AG08396 (cell line): ENCODE measurements around the gene LENG9.

ENCODE experiments used
- DNase-seq: peaks from one replicate; pipeline ENCODE4 v3.0.0; 2012; ENCODE audit warnings: low spot score, mixed read lengths

LENG9 gene

DNA sequence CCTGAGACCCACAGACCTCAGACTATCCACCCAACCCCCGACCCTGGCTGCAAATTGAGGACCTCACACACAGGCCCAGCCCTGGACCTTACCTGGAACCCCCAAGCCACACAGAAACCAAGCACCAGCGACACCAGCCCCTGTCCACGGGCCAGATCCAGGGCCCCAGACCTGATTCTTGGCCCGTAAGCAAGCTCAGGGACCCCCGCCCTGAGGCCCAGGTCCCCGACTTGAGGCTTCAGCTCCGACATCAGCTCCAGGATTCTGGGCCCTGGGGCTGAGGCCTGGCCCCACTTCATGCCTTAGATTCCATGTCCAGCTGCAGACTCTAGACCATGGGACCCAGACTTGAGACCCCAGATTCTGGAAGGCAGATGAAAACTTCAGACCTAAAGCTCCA is 42.1 kb downstream of the LENG9 start:
- DNase-seq: no peak

DNA sequence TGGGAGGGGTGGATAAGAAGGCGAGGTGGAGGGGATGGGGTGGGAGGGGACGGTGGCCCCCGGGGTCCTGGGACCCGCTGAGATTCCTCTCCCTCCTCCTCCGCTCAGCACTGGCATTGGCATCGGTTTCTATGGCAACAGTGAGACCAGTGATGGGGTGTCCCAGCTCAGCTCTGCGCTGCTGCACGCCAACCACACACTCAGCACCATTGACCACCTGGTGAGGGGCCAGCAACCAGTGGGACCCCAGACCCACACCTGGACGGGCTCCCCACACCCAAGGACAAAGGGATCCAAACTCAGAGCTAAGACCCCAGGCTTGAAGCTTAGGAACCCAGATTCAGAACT is 42.4 kb downstream of the LENG9 start:
- no peak for DNase-seq

- no peak for DNase-seq
Observed at GRCh38 chr19:54420383-54421168, 43.0 kb downstream of the LENG9 start.

- DNase-seq: no peak
Observed at GRCh38 chr19:54420068-54420382, 43.6 kb downstream of the LENG9 start.

DNA sequence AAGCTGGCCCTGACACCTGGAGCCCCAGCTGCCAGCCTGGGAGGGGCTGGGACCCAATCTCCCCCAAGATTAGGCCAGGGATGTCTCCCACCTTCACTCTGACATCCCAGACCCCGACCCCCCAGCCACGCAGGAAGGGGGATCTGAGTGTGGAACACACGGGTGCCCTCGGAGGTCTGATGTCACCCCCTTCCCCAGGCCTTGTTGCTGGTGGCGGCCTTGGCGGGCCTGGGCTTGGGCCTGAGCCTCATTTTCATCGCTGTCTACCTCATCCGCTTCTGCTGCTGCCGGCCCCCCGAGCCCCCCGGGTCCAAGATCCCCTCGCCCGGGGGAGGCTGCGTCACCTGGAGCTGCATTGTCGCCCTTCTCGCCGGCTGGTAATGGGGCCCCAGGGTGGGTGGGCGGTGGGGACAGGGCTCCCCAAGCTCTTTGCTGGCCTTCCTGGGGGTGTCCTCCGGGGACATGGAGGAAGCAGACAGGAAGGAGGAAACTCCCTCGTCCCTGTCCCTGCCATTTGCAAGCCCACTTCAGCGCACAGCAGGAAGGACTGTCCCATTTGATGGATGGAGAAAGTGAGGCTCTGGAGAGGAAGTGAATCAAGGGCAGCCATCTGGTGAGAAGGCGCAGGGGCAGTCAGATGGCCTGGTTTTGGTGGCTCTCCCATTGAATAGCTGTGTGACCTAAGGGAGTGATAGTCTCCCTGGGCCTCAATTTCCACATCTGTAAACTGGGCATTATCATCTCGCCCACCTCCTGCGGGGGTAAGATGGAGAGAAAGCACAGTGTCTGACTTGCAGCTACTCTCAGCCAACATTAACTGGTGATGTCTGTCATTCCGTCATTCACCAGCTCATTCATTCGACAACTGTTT is 44.4 kb downstream of the LENG9 start:
- DNase-seq: no peak

- DNase-seq: no peak
Observed at GRCh38 chr19:54418030-54418929, 45.3 kb downstream of the LENG9 start.

GRCh38 chr19:54416695-54417491 is 46.7 kb downstream of the LENG9 start:
- no peak for DNase-seq

DNA sequence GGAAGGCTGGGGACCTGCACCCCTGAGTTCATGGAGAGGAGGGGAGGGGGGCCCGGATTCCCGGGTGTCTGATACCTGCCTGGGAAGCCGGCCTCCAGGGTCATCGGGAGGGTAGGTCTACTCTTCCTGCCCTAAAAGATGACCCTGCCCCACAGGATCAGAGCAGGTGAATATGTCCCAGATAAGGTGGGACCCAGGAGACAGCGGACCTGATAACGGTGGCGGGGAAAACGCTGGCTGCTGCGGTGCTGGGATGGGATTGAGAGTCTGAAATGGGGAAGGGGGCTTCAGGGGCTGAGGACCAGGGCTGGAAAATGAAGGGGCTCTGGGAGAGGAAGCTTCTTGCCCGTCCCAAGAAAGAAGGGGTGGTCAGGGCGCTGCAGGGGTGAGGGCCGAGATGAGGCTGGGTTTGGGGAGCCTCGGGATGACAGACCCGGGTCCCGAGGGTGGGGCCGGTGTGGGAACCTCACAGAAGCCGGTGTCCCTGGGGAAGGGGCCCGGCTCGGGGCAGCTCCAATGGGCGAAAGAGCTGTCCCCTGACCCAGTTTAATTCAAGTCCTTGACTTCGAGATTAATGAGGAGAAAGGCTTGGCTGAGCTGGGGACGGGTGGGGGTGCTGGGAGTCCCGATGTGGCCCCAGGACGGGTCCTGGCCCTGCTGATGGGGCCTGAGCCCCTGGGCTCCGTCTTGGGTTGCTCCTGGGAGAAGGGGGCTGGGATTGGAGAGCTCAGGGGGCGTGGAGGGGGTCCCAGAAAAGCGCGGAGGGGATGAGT is 47.5 kb downstream of the LENG9 start:
- DNase-seq: no peak

DNA sequence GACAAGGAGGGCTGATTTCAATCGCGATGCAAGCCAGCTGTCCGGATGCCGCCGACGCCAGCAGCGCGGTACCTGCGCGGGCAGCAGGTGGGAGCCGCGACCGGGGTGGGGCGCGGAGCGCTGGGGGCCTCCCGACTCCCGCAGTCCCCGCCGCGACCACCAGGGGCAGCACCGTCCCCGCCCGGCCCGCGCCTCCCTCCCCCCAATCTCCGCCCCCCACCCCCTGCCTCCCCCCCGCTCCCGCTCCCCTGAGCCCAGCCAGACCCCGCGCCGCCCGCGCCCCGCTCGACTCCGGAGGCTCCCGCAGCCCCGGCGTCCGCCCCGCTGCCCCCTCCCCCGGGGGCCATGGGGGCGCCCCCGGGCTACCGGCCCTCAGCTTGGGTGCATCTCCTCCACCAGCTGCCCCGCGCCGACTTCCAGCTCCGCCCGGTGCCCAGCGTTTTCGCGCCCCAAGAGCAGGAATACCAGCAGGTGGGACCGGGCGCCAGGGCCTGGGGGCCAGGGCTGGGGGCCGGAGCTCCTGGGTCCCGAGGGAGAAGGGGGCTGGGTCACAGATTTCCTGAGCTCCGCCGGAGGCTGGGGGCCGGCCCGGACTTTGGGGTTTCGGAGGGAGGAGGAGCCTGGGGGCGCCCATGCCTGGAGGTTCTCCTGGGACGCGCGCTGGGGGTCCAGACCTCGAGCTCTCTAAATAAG is 48.2 kb downstream of the LENG9 start, which contains the start of gene TTYH1:
TTYH1 (plus strand) TSS at position 257 of the 693 bp plus-strand sequence; CDS start at position 346, 89 bp downstream.
- no peak for DNase-seq

- no peak for DNase-seq
Observed at GRCh38 chr19:54414156-54414555, 49.4 kb downstream of the LENG9 start.

DNA sequence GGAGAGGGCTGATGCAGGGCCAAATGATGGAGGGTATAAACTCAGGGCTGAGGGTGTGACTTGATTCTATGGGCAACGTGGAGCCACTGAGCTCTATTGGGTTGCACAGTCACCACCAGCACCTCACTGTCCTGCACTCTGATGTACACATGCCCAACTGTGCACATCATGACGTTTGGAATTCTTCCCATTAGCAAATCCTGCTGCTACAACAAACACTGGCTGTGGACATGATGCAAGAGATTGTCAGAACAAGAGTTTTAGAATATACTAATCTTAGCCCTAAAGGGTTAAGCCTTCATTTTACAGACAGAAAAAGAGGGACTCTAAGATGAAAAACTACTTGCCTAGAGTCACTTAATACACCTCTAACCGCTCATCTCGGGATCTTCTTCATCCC is 50.7 kb downstream of the LENG9 start:
- no peak for DNase-seq
